Peyer's patch (tissue), 4 donors: Measurements from ENCODE around the gene SLCO3A1.

Source experiments
- POLR2A ChIP-seq, 2 donors: fragments of 450-650 bp; IDR thresholded peaks; one replicate each; pipeline ENCODE4 v1.5.1; 2017; ENCODE audit warnings: antibody characterized with exemption in 2 of 2, mild to moderate bottlenecking in 2 of 2, moderate library complexity in 2 of 2
- TF ChIP-seq, protein P1 (sequence below), 6 experiments: fragments of 450-650 bp in 4 of 6; fragments of 200-600 bp in 2 of 6; sonication (generic) in 1 of 6; IDR thresholded peaks; one replicate each; pipeline ENCODE4 v1.5.1; 2017 to 2019; ENCODE audit warnings: antibody characterized with exemption in 6 of 6, mild to moderate bottlenecking in 3 of 6, moderate library complexity in 1 of 6

- TF ChIP-seq, protein P1, sequence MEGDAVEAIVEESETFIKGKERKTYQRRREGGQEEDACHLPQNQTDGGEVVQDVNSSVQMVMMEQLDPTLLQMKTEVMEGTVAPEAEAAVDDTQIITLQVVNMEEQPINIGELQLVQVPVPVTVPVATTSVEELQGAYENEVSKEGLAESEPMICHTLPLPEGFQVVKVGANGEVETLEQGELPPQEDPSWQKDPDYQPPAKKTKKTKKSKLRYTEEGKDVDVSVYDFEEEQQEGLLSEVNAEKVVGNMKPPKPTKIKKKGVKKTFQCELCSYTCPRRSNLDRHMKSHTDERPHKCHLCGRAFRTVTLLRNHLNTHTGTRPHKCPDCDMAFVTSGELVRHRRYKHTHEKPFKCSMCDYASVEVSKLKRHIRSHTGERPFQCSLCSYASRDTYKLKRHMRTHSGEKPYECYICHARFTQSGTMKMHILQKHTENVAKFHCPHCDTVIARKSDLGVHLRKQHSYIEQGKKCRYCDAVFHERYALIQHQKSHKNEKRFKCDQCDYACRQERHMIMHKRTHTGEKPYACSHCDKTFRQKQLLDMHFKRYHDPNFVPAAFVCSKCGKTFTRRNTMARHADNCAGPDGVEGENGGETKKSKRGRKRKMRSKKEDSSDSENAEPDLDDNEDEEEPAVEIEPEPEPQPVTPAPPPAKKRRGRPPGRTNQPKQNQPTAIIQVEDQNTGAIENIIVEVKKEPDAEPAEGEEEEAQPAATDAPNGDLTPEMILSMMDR (IDR thresholded peaks at IDR 0.05), result no peak
- no peak for TF ChIP-seq POLR2A (IDR thresholded peaks at IDR 0.05)
Measured at GRCh38 chr15:92118162-92118935, 264.8 kb downstream of the SLCO3A1 start.
